OCI-LY7 (cell line): ENCODE data around the gene USP8. TPM values are rescaled to one million over a fixed set of nuclear protein-coding genes. Genes with fewer than 3 reads are reported as not detected.

ENCODE experiments used
- BruUV-seq: library from RNA; stranded (reverse); fragments of 400-500 nt; replicated peaks from 2 replicates; lab custom pipeline; 2021; lab: Mats Ljungman, UMichigan
- CTCF ChIA-PET: fragments of 300-600 bp; sonication (Branson Sonifier 250); formaldehyde crosslinking; loops from one replicate; lab custom pipeline; 2022; ENCODE audit warnings: antibody characterized with exemption; ENCODE audit not compliant: unreplicated experiment; lab: Charles Lee
- POLR2A ChIA-PET: fragments of 300-600 bp; sonication (Branson Sonifier 250); formaldehyde crosslinking; loops from one replicate; lab custom pipeline; 2022; ENCODE audit warnings: antibody characterized with exemption; lab: Charles Lee
- DNase-seq: peaks from one replicate; pipeline ENCODE4 v3.0.0-alpha.2; 2015; ENCODE audit warnings: low spot score
- H2AFZ ChIP-seq: fragments of 200-600 bp; sonication (generic), shearing (Covaris generic); 2 replicates; pipeline ENCODE4 v1.6.1; 2014; ENCODE audit warnings: mild to moderate bottlenecking, antibody characterized with exemption, low read length, moderate library complexity
- H3K27ac ChIP-seq: fragments of 200-600 bp; sonication (generic); 2 replicates; pipeline ENCODE4 v1.5.1; 2014; ENCODE audit warnings: mixed run types, low read depth, mild to moderate bottlenecking, moderate library complexity, low read length, inconsistent platforms; ENCODE audit not compliant: poor library complexity, severe bottlenecking
- H3K36me3 ChIP-seq: fragments of 200-600 bp; sonication (generic); 2 replicates; pipeline ENCODE4 v1.6.1; 2014; ENCODE audit warnings: mild to moderate bottlenecking, antibody characterized with exemption, low read length, moderate library complexity, mixed read lengths; ENCODE audit not compliant: insufficient read depth
- H3K4me1 ChIP-seq: fragments of 200-600 bp; sonication (generic); 2 replicates; pipeline ENCODE4 v1.5.1; 2014; ENCODE audit warnings: mild to moderate bottlenecking, low read length; ENCODE audit not compliant: insufficient read depth, poor library complexity, severe bottlenecking
- H3K4me2 ChIP-seq: fragments of 200-600 bp; sonication (generic); 2 replicates; pipeline ENCODE4 v1.6.1; 2014; ENCODE audit warnings: mild to moderate bottlenecking, low read length
- H3K4me3 ChIP-seq: fragments of 200-600 bp; sonication (generic); 2 replicates; pipeline ENCODE4 v1.5.1; 2014; ENCODE audit warnings: mild to moderate bottlenecking, low read depth, low read length; ENCODE audit not compliant: poor library complexity, severe bottlenecking
- H3K79me2 ChIP-seq: fragments of 200-600 bp; sonication (generic); 2 replicates; pipeline ENCODE4 v1.6.1; 2016; ENCODE audit warnings: low read depth, mild to moderate bottlenecking, low read length, moderate library complexity, mixed read lengths; ENCODE audit not compliant: insufficient read depth
- H3K9me2 ChIP-seq: fragments of 200-600 bp; sonication (generic); 2 replicates; pipeline ENCODE4 v1.6.1; 2016; ENCODE audit warnings: mild to moderate bottlenecking, low read length, mixed read lengths; ENCODE audit not compliant: insufficient read depth
- H3K9me3 ChIP-seq: fragments of 200-600 bp; sonication (generic); 2 replicates; pipeline ENCODE4 v1.6.1; 2014; ENCODE audit warnings: mild to moderate bottlenecking, mixed run types, low read length, mixed read lengths
- H4K20me1 ChIP-seq: fragments of 200-600 bp; sonication (generic); 2 replicates; pipeline ENCODE4 v1.6.1; 2014; ENCODE audit warnings: mild to moderate bottlenecking, antibody characterized with exemption, low read length, moderate library complexity, mixed read lengths; ENCODE audit not compliant: insufficient read depth
- CTCF ChIP-seq: fragments of 200-600 bp; sonication (generic); conservative IDR thresholded peaks from 2 replicates; pipeline ENCODE4 v1.5.1; 2014; ENCODE audit warnings: mild to moderate bottlenecking, antibody characterized with exemption, low read length, moderate library complexity, mixed read lengths
- EZH2phosphoT487 ChIP-seq: fragments of 200-600 bp; sonication (generic); IDR thresholded peaks from 2 replicates; pipeline ENCODE4 v1.6.1; 2018; ENCODE audit warnings: low read depth, borderline replicate concordance, mild to moderate bottlenecking, mixed run types, antibody characterized with exemption, low read length, moderate library complexity, mixed read lengths
- intact Hi-C: fragments of 100-400 bp; cut with micrococcal nuclease; formaldehyde crosslinking; loops from one replicate; pipeline ENCODE4 v1.10.0; 2022; ENCODE audit not compliant: unreplicated experiment
- total RNA-seq, 2 experiments: library from RNA; depleted of rRNA in 1 of 2; stranded (reverse); fragments of >200 nt in 1 of 2; shearing (Covaris generic) in 1 of 2; gene quantifications; 2 replicates each; pipeline ENCODE4 v1.2.3, GENCODE V29; 2014 to 2022

USP8 gene
- total RNA-seq, 2 experiments from 2014 or later, result 34.1 to 43.8 TPM

DNA sequence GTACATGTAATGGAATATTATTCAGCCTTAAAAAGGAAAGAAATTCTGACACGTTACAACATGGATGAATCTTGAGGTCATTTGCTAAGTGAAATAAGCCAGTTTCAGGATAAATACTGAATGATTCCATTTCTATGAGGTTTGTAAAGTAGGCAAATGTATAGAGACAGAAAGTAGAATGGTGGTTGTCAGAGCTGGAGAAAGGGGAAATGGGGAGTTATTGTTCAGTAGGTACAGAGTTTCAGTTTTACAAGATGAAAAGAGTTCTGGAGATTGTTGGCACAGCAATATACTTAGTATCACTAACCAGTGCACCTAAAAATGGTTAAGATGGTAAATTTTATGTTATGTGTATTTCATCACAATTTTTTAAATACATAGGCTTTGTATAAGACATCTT, 60.6 kb downstream of the USP8 start:
- H3K79me2 ChIP-seq, result no peaks in the 10 kb centered on the region
- no peak for DNase-seq
- no peaks in the 10 kb centered on the region for H4K20me1 ChIP-seq
- POLR2A ChIA-PET, result interaction anchor here (0.6 to 0.7 kb wide), 3 partner anchors 8 to 189 kb away, joined by 3 to 5 read pairs (median 3); no protein-coding TSS in a partner anchor
- no peaks in the 10 kb centered on the region for H3K4me1 ChIP-seq
- no peak overlapping the region for H3K4me3 ChIP-seq
- no peak overlapping the region for H3K27ac ChIP-seq
- intact Hi-C loops, result no loop called here
- no peaks in the 10 kb centered on the region for H3K9me3 ChIP-seq
- H3K4me2 ChIP-seq, result no peak overlapping the region
- H3K9me2 ChIP-seq, result no peaks in the 10 kb centered on the region
- TF ChIP-seq CTCF (no peak), EZH2phosphoT487 (no peak)
- peaks cover 85% of the 10 kb centered on the region for H3K36me3 ChIP-seq
- CTCF ChIA-PET, result no interaction called here
- H2AFZ ChIP-seq, result no peak overlapping the region
- no TSS peak for BruUV-seq

DNA sequence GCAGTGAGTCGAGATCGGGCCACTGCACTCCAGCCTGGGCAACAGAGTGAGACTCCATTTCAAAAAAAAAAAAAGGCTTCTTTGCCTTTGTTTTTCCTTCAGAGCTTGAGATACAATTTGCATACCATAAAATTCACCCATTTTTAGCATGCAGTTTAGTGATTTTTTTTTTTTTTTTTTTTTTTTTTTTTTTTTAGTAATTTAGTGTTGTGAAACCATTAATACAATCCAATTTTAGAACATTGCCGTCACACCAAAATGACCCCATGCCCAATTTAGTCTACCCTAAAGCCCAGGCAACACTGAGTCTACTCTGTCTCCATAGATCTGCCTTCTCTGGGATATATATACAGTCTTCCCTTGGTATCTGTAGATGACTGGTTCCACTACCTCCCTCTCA, 61.2 kb downstream of the USP8 start:
- Histone ChIP-seq H3K4me2 (no peak overlapping the region), H3K4me3 (no peak overlapping the region), H2AFZ (no peak overlapping the region), H4K20me1 (no peaks in the 10 kb centered on the region), H3K36me3 (peaks cover 85% of the 10 kb centered on the region), H3K9me3 (no peaks in the 10 kb centered on the region), H3K27ac (no peak overlapping the region), H3K79me2 (no peaks in the 10 kb centered on the region), H3K9me2 (no peaks in the 10 kb centered on the region), H3K4me1 (no peaks in the 10 kb centered on the region)
- intact Hi-C loops, result no loop called here
- DNase-seq, result no peak
- POLR2A ChIA-PET, result interaction anchor here (0.6 to 0.7 kb wide), 4 partner anchors 9 to 294 kb away, joined by 3 to 5 read pairs (median 3); no protein-coding TSS in a partner anchor
- CTCF ChIA-PET, result no interaction called here
- TF ChIP-seq EZH2phosphoT487, result no peak
- no peak for TF ChIP-seq CTCF
- BruUV-seq, result no TSS peak

DNA sequence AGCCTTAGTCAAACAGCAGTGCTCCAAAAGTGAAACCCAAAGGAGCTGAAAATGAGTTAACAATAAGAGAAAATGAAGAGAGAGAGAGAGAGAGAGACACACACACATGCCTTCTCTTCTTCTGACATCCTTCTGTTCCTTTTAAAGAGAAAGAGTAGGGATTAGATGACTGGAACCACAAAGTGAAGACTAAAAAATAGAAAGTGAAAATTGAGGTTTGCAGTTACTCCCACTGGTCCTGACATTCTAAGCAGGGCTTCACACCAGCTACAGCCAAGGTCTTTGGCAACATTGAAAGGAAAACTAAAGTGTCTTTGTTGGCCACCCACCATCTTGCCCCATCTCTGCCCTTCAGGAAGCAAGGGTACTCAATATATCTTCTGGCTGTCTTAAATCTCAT, 63.1 kb downstream of the USP8 start:
- intact Hi-C loops, result no loop called here
- no peak overlapping the region for H3K4me2 ChIP-seq
- no peaks in the 10 kb centered on the region for H4K20me1 ChIP-seq
- H3K79me2 ChIP-seq, result no peaks in the 10 kb centered on the region
- no peaks in the 10 kb centered on the region for H3K4me1 ChIP-seq
- CTCF ChIA-PET, result no interaction called here
- H3K9me3 ChIP-seq, result no peaks in the 10 kb centered on the region
- H3K9me2 ChIP-seq, result no peaks in the 10 kb centered on the region
- BruUV-seq, result no TSS peak
- DNase-seq, result no peak
- H3K4me3 ChIP-seq, result no peak overlapping the region
- H3K27ac ChIP-seq, result no peak overlapping the region
- POLR2A ChIA-PET, result no interaction called here
- H2AFZ ChIP-seq, result no peak overlapping the region
- TF ChIP-seq CTCF (no peak), EZH2phosphoT487 (no peak)
- peaks cover 85% of the 10 kb centered on the region for H3K36me3 ChIP-seq
